ENCODE results near the gene KCNH1.

DNA sequence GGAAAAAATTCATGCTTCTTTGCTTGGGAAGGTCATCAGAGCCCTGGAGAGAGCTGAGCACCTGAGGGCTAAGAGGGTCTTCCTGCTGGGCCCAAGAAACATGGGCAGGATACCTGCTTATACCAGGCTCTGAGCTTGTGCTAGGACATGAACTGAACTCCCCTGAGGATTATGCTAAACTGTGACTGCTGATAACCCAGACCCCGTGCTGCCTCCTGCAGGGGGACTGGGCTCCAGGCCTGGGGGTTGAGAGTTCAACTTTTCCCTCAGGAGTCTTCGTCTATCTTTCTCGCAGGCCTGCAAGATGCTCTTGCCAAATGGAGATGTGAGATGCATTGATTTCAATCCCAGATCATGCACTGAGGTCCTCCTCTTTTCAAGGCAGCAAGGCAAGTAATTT lies 436.8 kb downstream of the KCNH1 start:
- TF ChIP-seq ZNF24 (tag by site-specific recombination; IDR thresholded peaks at IDR 0.05) (no peak), ZNF239 (tag by site-specific recombination; IDR thresholded peaks at IDR 0.05) (no peak), CTCF (tag by site-specific recombination; IDR thresholded peaks at IDR 0.05) (no peak), ZNF350 (tag by site-specific recombination; IDR thresholded peaks at IDR 0.05) (no peak)

Data from HEK293 (cell line).